Heart left ventricle (tissue), 13 donors: Measurements from ENCODE around the gene ATP7B.

Experiments
- POLR2A ChIP-seq, 2 donors: fragments of 450-650 bp; IDR thresholded peaks; one replicate each; pipeline ENCODE4 v1.6.1; 2017; ENCODE audit warnings: antibody characterized with exemption in 2 of 2, mild to moderate bottlenecking in 2 of 2, moderate library complexity in 2 of 2
- TF ChIP-seq, protein P1 (sequence below), 12 donors: fragments of 200-600 bp; sonication (generic) in 4 of 12; IDR thresholded peaks; one replicate each; pipeline versions ENCODE4 v1.5.0 to v1.8.0; 2018 to 2022; ENCODE audit warnings: antibody characterized with exemption in 12 of 12, mild to moderate bottlenecking in 5 of 12
- donor health status: ischemic (EF 13 %, LVEDD 7.1; RV severe dilation, severe dysfunction).
- donor health status: DM: no; HTN: yes; CAD: no.
- donor health status: DM: no; HTN: no; CAD: no.
- donor health status: ischemic (EF 25% LVEDD 6.9; RV normal size, moderate dysfunction).
- donor health status: ischemic (EF 25% LVEDD 5.7; RV mildly dilated, moderate dysfunction).
- donor health status: ischemic (EF 35%, LVEDD 5.7; RV mildly dilated, moderate dysfunction).
- donor health status: nonischemic (EF 11% LVEDD 7.7; RV severe dilation, severe dysfunction).
- donor health status: DM: yes; HTN: yes; CAD: no.
- donor health status: PGD.
- donor health status: ischemic (EF 29% LVEDD 5.4; RV normal size, mild dysfunction).
- donor health status: nonischemic (EF 23%, LVEDD 6.1; RV moderate dilation, normal function).

DNA sequence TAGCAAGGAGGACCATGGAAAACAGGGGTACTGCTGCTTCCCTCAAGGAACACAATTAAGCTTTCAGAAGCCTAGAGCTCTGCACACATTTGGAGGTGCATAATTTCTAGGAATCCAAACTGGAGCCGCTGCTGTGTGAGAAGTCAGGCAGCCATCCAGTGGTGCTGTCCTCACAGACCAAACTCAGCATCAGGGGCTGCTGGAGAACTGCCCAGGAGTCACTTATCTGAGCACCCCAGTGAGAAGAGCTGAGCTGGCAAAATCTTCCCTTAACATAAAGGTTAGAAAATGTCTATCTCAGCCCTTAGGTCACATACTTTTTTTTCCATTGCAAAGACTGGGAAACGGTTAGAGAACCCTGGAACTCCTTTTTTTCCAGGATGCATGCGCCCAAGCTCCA lies 72.8 kb downstream of the ATP7B start:
- no peak for TF ChIP-seq POLR2A (IDR thresholded peaks at IDR 0.05)
- TF ChIP-seq, protein P1, sequence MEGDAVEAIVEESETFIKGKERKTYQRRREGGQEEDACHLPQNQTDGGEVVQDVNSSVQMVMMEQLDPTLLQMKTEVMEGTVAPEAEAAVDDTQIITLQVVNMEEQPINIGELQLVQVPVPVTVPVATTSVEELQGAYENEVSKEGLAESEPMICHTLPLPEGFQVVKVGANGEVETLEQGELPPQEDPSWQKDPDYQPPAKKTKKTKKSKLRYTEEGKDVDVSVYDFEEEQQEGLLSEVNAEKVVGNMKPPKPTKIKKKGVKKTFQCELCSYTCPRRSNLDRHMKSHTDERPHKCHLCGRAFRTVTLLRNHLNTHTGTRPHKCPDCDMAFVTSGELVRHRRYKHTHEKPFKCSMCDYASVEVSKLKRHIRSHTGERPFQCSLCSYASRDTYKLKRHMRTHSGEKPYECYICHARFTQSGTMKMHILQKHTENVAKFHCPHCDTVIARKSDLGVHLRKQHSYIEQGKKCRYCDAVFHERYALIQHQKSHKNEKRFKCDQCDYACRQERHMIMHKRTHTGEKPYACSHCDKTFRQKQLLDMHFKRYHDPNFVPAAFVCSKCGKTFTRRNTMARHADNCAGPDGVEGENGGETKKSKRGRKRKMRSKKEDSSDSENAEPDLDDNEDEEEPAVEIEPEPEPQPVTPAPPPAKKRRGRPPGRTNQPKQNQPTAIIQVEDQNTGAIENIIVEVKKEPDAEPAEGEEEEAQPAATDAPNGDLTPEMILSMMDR (IDR thresholded peaks at IDR 0.05) = no peak
